Left ventricle myocardium inferior (tissue), 1 donor: ENCODE measurements around the gene ZNF546. TPM values are rescaled to one million over a fixed set of nuclear protein-coding genes. Genes with fewer than 3 reads are reported as not detected.
A peak's percentile ranks its signal among the peaks of the same experiment; 100 is the strongest.

ENCODE experiments used
- DNase-seq: peaks from one replicate; pipeline ENCODE4 v3.0.0-alpha.2; 2020
- H3K27ac ChIP-seq: fragments of 200-600 bp; replicated peaks from 2 replicates; pipeline ENCODE4 v1.8.0; 2021
- H3K27me3 ChIP-seq: fragments of 200-600 bp; 2 replicates; pipeline ENCODE4 v1.8.0; 2021; ENCODE audit warnings: low read depth
- H3K36me3 ChIP-seq: fragments of 200-600 bp; 2 replicates; pipeline ENCODE4 v1.8.0; 2021
- H3K4me1 ChIP-seq: fragments of 200-600 bp; 2 replicates; pipeline ENCODE4 v1.8.0; 2021
- H3K4me3 ChIP-seq: fragments of 200-600 bp; 2 replicates; pipeline ENCODE4 v1.8.0; 2021; ENCODE audit warnings: mild to moderate bottlenecking, moderate library complexity
- H3K9me3 ChIP-seq: fragments of 200-600 bp; replicated peaks from 2 replicates; pipeline ENCODE4 v1.8.0; 2021
- intact Hi-C: fragments of 100-400 bp; cut with micrococcal nuclease; formaldehyde crosslinking; loops from one replicate; pipeline ENCODE4 v1.11.0; 2022
- total RNA-seq: library from RNA; stranded (reverse); fragmentation: NEBNext Ultra II Directional; extraction: Animal tissue kit (Norgen Biotek cat#: 25700); gene quantifications from one replicate; pipeline ENCODE4 v1.2.1, GENCODE V29; 2021
- TF ChIP-seq, protein P1 (sequence below): fragments of 200-600 bp; IDR thresholded peaks from 2 replicates; pipeline ENCODE4 v1.8.0; 2021; ENCODE audit warnings: antibody characterized with exemption, mild to moderate bottlenecking, borderline replicate concordance
- donor health status: DM: no; HTN: yes; CAD: no; lungs with severe emphysema.

ZNF546 gene
- total RNA-seq, 1 donor from 2014 or later: 7.8 TPM

DNA sequence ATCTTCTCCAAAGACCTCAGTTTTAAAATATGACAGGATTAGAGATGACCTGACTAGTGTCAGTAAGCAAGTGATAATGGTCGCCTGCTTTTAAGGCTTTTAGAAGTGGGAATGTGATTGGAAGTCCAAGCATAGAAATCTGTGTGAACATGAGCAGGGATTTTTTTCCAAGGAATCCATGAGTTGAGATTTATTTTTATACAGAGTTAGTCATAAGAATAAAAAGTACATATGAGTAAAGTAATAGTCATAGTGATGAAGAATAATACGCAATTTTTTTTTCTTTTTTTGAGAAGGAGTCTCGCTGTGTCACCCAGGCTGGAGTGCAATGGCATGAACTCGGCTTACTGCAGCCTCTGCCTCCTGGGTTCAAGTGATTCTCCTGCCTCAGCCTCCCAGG, 1.6 kb downstream of the ZNF546 start:
- TF ChIP-seq, protein P1, sequence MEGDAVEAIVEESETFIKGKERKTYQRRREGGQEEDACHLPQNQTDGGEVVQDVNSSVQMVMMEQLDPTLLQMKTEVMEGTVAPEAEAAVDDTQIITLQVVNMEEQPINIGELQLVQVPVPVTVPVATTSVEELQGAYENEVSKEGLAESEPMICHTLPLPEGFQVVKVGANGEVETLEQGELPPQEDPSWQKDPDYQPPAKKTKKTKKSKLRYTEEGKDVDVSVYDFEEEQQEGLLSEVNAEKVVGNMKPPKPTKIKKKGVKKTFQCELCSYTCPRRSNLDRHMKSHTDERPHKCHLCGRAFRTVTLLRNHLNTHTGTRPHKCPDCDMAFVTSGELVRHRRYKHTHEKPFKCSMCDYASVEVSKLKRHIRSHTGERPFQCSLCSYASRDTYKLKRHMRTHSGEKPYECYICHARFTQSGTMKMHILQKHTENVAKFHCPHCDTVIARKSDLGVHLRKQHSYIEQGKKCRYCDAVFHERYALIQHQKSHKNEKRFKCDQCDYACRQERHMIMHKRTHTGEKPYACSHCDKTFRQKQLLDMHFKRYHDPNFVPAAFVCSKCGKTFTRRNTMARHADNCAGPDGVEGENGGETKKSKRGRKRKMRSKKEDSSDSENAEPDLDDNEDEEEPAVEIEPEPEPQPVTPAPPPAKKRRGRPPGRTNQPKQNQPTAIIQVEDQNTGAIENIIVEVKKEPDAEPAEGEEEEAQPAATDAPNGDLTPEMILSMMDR: no peak
- Histone ChIP-seq H3K27ac (no peak overlapping the region), H3K27me3 (no peaks in the 10 kb centered on the region), H3K36me3 (peaks cover 15% of the 10 kb centered on the region), H3K4me3 (no peak overlapping the region), H3K4me1 (peaks cover 24% of the 10 kb centered on the region), H3K9me3 (peaks cover 5% of the 10 kb centered on the region)
- DNase-seq: no peak
- intact Hi-C loops: no loop called here

DNA sequence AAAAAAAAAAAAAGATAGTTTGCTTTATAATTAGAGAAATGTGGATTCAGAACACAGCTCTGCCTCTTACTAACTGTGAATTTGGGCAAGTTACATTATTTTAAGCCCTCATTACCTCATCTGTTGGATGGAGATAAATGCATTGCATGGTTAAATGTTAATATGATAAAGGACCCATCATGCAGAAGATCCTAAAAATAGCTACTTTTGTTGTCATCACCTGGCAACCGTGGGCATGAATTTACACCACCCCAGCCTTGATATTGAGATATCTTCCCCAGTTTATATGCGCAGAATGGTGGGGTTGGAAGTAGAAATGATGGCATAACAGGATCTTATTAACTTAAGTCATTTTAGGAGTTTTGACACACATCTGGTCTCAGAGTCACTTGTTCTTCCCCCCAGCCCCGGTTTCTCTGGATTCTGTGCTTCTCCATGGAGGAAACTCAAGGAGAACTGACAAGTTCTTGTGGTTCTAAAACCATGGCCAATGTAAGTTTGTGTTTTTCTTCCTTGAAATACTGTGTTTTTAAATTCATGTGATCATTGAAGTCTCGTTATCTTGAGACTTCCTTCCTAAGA, 8.9 kb downstream of the ZNF546 start:
- intact Hi-C loops: no loop called here
- Histone ChIP-seq H3K4me1 (peaks cover 20% of the 10 kb centered on the region), H3K4me3 (peak overlapping the region; percentile 10), H3K9me3 (peaks cover 17% of the 10 kb centered on the region), H3K36me3 (peaks cover 47% of the 10 kb centered on the region), H3K27ac (peak overlapping the region; percentile 66), H3K27me3 (no peaks in the 10 kb centered on the region)
- TF ChIP-seq, protein P1: no peak
- DNase-seq: no peak

DNA sequence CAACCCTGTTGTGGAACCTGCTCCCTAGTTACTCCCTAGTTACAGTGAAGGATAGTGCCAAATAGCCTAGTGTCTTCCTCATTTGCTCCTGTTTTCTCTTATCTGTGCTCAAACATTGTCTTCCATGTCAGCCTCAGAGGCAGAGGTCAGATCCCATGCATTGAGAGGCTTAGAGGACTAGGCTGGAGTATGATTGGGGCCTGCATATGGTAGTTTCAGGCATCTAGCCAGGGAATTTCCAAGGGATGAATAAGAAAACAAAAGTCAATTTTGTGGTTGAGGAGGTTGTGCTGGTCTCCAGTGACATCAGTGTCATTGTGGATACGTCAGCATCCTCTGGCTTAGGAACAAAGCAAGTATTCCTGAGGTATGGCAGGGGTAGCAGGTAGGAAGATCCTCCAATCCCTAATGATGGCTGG, 9.4 kb downstream of the ZNF546 start:
- intact Hi-C loops: no loop called here
- Histone ChIP-seq H3K36me3 (peaks cover 52% of the 10 kb centered on the region), H3K27ac (peak overlapping the region; percentile 66), H3K9me3 (peaks cover 21% of the 10 kb centered on the region), H3K4me1 (peaks cover 20% of the 10 kb centered on the region), H3K27me3 (no peaks in the 10 kb centered on the region), H3K4me3 (no peak overlapping the region)
- no peak for DNase-seq
- TF ChIP-seq, protein P1: no peak

DNA sequence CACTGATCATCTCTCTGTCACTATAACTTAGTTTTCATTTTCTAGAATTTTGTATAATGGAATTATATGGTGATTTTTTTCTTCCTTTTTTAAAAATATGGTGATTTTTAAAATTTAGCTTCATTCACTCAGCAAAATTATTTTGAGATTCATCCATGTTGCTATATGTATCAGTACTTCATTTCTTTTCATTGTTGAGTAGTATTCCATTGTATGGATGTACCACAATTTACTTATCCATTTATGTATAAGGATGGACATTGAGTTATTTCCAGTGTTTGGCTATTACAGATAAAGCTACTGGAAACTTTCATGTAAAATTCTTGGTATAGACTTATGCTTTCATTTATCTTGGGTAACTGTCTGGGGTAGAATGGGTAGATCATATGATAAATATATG, 12.8 kb downstream of the ZNF546 start:
- Histone ChIP-seq H3K4me1 (peaks cover 18% of the 10 kb centered on the region), H3K9me3 (peaks cover 55% of the 10 kb centered on the region), H3K4me3 (no peak overlapping the region), H3K27ac (no peak overlapping the region), H3K36me3 (peaks cover 85% of the 10 kb centered on the region), H3K27me3 (no peaks in the 10 kb centered on the region)
- intact Hi-C loops: no loop called here
- no peak for DNase-seq
- TF ChIP-seq, protein P1: no peak

DNA sequence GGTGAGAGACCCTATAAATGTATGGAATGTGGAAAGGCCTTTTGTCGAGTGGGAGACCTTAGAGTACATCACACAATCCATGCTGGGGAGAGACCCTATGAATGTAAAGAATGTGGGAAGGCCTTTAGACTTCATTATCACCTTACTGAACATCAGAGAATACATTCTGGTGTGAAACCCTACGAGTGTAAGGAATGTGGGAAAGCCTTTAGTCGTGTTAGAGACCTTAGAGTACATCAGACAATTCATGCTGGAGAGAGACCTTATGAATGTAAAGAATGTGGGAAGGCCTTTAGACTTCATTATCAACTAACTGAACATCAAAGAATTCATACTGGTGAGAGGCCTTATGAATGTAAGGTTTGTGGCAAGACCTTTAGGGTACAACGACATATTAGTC, 17.1 kb downstream of the ZNF546 start:
- Histone ChIP-seq H3K4me3 (no peak overlapping the region), H3K27me3 (no peaks in the 10 kb centered on the region), H3K27ac (no peak overlapping the region), H3K4me1 (no peaks in the 10 kb centered on the region), H3K36me3 (peaks cover 77% of the 10 kb centered on the region), H3K9me3 (peaks cover 98% of the 10 kb centered on the region)
- intact Hi-C loops: no loop called here
- TF ChIP-seq, protein P1: no peak
- no peak for DNase-seq

DNA sequence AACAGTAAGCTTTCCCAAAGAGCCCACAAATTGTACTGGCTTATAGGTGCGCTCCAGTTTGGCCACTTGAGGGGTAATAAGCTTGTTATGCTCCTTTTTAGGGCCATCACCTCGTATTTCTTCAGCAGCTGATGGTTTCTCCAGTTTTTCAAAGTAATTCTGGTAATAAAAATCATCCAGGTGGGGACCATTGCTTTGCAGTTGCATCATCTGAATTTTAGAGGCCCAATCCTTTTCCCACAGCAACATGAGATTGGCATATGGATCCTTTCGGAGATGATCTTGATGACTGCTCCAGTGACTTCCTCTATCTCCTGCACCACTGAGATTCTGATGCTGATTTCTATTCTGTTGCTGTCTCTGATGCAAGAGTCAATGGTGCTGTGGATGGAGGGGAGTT, 27.1 kb downstream of the ZNF546 start:
- no peak overlapping the region for H3K27ac ChIP-seq
- DNase-seq: no peak
- peaks cover 99% of the 10 kb centered on the region for H3K9me3 ChIP-seq
- no peak overlapping the region for H3K4me3 ChIP-seq
- TF ChIP-seq, protein P1: no peak
- H3K4me1 ChIP-seq: no peaks in the 10 kb centered on the region
- no peaks in the 10 kb centered on the region for H3K27me3 ChIP-seq
- H3K36me3 ChIP-seq: peaks cover 7% of the 10 kb centered on the region
- intact Hi-C loops: no loop called here
